CD4-positive, alpha-beta T cell treated with Interleukin-10 for 1 hour (primary cell): ENCODE measurements around the gene RBBP7.

Experiments used
- DNase-seq: peaks from one replicate; pipeline ENCODE4 v3.0.0-alpha.2; 2020

The RBBP7 gene

DNA sequence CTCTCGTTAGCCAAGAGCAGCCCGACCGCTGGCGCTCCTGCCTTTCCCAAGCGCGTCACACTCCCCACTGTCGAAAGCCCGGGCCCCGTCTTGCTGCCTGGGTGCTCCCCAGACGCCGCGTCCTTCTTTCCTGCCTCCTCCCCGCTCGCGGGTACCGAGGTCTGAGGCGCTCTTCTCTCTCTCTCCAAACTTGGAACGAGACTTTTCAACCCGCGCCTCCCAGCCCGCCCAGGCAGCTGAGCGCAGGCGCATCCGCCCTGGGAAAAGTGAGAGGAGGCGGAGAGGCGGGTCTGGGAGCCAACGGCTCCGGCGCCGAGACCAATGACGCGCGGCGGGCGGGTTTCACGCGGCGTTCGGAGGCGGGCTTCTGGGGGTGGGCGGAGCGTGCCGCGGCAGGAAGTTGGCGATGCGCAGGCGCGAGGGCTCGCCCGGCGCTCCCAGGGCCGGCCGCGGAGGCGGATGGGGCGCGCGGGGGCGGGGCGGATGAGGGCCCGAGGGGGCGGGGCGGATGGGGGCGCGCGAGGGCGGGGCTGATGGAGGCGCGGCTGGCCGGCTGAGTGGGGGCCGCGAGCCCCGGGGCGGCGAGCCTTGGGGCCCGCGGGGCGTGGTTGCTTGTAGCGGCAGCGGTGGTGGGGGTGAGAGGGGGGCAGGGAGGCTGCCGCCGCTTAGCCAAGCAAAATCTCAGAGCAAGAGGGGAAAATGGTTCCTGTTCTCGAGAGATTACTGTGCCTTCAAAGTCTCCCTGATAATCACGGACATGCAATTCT, at the start of gene RBBP7:
Gene RBBP7 (minus strand): TSS at position 268 of the 767 bp plus-strand sequence. CDS start 309 bp downstream, outside the sequence.
- DNase-seq, result peak; percentile 92

DNA sequence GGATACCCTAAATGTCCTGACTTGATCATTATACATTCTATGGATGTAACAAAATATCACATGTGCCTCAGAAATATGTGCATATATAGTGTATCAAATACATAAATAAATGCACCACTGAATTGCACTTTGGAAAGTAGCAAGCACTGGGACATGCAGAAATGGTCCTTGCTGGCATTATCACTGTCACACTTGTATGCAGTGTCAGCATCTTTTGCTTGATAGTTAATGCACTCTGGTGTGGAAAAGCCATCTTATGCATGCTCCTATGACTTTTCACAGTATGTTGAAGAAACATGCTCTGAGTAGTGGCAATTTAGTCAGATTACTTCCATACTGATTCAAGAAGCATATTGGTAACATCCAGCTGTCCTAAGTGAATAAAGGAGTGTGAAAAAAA, 48.8 kb upstream of the RBBP7 start:
- DNase-seq, result no peak

DNA sequence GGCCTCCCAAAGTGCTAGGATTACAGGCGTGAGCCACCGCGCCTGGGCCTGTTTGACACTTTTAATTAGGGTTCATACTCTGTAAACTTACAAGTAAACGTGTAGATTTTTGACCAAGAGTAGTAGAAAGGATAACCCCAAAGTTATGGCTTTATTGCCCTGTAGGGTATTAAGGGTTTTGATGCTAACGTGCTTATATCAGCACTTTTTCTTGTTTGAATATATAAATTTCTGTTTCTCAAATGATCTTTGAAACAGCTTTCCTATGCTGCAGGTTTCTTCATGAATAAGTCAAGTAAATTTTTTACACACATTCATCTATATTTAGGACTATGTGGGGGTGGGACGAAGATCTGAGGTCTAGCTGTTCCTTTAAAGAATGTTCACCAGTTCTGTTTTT, 47.0 kb upstream of the RBBP7 start:
- DNase-seq, result no peak

DNA sequence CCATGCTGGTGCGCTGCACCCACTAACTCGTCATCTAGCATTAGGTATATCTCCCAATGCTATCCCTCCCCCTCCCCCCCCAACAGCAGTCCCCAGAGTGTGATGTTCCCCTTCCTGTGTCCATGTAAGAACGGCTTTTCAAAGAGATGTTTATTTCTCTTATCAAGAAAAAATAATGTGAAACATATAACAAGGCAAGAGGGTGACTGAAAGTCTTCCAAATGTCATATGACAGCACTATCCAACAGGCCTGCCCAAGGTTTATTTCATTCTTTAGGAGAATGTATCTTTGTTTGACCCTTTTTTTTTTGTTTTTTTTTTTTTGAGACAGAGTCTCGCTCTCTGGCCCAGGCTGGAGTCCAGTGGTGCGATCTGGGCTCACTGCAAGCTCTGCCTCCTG, 46.4 kb upstream of the RBBP7 start:
- DNase-seq, result no peak

DNA sequence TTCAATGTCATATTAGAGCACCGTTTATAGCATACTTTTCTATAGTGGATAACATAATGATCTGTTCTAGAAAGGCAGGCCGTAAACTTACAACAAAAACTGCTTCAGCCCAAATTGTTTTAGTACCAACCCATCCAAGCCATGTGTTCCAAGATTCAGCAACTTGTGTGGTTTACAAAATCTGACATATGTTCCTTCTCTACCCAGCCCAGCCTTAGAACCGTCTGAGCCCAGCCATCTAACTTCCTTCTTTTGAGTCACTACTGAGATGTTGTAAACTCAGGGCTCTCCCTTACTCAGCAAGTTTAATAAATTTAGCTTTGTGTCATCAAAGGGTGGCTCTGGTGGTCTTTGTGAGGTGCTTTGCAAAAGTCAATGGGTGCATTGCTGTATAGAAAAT, 43.9 kb upstream of the RBBP7 start:
- DNase-seq, result no peak

DNA sequence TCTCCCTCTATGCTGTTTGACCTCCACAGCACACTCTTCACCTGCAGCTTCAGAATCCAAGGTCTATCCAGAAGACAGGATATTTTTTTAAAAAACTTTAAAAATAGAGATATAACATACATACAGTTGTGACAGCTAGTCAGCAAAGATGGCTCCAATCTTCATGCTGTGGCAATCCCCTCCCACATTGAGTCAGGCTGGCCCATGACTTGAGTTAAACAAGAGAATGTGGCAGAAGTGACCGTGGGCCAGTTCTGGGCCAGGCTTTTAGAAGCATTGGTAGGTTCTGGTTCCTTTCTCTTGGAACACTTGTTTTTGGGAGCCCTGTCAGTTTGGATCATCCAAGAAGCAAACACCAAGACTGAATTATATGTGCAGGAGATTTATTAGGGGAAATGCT, 40.2 kb upstream of the RBBP7 start:
- DNase-seq, result no peak

DNA sequence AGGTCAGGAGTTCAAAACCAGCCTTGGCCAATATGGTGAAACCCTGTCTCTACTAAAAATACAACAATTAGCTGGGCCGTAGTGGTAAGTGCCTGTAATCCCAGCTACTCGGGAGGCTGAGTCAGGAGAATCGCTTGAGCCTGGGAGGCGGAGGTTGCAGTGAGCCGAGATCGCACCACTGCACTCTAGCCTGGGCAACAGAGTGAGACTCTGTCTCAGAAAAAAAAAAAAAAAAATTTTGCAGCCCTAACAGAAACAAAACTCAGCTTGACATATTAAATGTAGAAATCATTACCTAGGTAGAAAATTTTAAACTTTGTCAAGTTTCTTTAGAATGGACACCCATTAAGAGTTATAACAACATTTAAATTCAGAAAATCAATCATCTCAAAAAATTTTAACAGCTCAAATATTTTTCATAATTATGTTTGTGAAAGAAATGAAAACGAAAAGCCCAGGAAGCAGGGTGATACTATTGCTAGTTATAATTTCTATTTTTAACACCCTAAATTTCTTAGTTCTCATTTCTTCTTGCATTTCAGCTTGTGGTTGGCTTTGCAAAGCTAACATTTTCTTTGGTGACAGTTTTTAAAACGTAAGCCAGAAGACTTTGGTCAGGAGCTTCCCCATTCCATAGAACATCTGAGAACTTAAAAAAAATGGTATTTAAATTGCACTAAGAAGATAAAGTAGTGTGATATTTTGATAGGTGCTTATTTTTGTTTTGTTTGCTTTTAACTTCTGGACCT, 33.3 kb upstream of the RBBP7 start:
- DNase-seq, result no peak

DNA sequence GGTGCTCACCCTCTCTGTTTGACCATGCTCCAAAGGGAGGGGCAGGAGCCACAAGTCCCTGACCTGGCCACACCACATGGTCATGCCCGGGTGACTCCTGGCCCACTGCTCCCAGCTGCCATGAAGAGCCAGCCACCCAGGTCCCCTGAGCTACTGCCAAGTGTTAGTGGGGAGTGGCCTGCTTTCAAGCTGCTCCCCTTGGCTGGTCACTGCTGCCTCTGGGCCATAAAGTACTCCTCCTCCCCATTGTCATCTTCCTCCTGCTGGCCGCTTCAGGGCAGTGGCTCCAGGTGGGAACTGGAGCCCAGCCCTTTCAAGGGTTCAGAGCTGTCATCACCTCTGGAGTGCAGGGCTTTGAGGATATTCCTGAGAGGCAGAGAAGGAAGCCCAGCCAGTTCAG, 27.3 kb upstream of the RBBP7 start:
- no peak for DNase-seq

DNA sequence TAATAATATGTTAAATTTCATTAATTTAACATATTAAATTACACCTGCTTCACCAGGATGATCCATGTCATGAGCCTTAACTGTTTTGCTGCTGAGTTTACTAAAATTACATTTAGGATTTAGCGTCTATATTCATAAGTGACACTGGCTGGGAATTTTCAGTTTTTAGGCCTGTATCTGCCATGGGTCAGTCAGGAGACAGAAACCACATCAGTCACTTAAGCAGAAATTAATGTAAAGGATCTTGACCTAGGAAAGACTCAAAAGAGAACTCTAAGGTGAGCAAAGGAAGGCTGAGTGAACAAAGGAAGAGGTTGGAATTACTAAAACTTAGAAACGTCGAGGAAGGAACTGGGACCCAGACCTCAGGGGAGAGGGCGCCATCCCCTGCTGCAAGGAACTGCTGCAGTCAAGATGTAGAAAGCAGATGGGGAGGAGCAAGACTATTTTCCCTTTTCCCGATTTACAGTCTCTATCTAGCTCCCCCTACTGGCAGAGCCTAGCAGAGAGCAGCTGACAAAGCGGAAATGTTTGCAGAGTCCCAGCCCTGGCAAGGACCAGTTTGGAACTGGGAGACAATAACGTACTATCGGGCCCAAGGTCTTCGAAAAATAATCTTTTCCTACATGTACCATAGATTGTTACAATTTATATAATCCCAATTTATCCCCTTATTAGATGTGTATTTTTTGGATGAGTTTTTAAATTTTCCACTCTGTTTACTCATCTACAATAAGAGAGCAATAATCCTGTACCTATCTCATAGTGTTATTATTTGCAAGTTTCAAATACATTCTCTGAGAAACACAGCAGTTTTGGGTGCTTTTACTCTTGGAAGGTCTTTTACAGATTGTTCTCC, 22.6 kb upstream of the RBBP7 start:
- DNase-seq, result peak; percentile 67

DNA sequence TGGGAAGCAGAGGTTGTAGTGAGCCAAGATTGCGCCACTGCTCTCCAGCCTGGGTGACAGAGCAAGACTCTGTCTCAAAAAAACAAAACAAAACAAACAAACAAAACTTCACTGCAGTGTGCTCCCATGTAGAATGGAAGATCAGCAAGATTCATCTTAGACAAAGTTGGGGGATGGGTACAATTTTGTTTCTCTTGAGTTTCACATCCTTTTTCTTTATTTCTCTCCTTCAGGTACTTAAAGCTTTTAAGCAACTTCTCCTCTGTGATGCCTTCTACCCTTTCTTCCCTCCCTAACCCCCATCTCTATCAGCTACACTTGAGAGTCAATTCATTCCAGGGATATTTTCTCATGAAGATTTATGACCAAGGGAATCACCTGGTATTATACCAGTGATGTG, 15.5 kb upstream of the RBBP7 start:
- DNase-seq, result no peak

DNA sequence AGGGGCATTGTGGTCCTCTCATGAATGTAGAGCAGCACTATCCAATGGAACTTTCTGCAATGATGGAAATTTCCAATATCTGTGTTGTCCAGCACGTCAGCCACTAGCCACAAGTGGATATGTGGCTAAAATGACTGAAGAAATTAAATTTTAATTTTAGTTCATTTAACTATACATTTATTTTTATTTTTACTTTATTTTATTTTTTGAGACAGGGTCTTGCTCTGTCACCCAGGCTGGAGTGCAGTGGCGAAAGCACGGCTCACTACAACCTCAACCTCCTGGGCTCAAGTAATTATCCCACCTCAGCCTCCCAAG, 13.3 kb upstream of the RBBP7 start:
- DNase-seq, result no peak

DNA sequence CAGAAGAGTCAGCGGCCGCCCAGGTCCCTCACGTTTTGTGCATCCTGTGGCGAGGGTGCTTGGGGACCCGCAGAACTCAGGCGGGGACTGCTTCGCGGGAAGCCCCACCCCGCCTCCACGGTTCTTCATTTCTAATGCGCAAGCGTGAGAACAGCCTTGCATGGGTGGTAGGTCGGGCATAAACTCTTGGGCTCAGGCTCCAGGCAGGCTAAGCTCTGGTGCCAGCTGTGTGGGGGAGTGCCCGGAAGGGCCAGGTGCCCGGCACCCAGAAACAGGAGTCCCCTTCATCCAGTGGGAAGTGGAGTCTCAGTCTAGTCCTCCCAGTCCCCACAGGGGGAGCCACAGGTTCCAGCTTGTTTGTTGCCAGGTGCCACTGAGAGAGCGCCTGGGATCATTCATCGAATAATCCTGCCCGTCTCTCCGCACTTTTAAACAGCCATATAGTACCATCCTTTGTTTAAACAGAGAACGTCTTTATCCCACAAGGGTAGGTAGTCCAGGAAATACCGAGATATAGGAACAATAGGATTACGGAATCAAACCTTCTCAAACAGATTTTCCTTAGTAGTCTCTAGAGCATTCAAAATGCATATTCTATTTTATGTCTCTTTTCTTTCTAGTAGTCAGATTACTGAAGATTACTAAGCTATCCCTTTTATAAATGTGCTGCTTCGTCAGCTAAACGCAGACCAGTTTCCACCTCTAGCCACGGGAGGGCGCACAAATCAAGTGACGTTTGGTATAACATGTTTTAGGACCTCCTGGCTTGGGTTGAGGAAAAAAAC, 12.7 kb upstream of the RBBP7 start:
- peak; percentile 71 for DNase-seq

DNA sequence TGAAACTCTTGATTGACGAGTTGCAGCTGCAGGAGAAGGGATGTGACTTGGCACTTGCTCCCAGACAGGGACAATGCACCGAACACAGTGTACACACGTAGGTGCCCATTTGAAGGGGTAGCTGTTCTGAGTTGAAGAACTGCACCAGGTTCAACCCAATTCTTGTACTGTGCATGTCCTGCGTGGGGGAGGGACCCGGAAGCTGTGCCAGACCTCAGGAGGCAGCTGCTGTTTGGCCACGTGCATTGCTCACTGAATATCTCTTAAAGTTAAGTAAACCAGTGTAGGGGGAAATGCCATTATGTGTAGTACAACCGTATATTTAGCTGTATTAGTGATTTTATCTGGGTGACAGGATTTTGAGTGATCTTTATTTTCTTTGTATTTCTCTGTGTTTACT, 12.0 kb upstream of the RBBP7 start:
- DNase-seq, result no peak

DNA sequence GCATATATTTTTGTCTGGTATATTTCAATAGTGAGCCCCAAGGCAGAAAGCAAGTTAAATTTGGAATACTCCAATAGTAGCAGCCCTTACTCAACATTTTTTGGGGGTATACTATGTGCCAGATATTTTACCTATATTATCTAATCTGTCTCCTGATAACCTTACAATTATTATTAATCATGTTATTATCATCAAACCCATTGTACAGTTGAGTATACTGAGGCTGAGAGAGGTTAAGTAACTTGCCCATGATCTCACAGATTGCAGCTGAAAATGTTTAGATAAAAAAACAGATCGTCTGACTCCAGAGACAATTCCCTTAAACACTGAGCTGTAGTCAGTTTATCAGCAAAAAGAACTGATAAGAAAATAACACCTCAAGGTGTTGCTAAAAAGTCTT, 6.5 kb upstream of the RBBP7 start:
- no peak for DNase-seq

DNA sequence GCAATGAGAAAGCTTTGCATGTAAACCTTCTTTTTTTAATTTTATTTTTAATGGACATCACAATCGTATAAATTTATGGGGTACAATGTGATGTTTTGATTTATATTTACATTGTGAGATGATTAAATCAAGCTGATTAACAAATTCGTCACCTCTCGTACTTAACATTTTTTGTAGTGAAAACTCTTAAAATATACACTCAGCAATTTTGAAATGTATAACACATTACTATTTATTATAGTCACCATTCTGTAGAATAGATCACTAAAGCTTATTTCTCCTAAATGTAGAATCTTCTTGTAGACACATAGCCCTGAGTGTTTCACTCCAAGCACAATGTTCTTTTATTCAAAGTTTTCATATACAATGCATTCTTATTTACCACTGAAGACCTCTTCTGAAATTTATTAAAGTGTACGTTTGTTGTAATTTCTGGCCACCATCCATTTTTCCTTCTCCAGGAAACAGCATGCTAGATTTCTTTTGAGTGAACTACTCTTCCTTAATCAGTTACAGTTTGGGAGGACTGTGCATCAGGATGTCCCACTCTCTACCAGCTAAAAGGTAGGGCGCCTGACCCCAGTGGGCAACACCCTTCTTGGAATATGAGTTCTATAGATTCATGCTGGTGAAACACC, 4.4 kb upstream of the RBBP7 start:
- no peak for DNase-seq

DNA sequence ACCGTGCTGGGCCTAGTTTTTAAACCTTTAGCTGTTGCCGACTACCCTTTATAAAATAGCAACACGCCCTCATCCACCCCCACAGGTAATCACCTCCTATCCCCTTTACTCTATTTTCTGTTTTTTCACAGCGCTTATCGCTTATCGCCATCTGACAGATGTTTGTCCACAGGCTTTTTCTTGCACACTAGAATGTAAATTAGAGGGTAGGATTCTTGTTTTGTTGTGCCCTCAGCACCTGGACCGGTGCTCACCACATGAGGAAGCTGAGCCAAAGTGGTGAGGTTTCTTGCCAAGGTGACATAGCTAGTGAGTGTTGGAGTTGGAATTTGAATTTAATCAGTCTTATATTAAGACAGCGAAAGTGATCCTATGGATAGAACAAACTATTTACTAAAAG, 2.9 kb upstream of the RBBP7 start:
- no peak for DNase-seq

DNA sequence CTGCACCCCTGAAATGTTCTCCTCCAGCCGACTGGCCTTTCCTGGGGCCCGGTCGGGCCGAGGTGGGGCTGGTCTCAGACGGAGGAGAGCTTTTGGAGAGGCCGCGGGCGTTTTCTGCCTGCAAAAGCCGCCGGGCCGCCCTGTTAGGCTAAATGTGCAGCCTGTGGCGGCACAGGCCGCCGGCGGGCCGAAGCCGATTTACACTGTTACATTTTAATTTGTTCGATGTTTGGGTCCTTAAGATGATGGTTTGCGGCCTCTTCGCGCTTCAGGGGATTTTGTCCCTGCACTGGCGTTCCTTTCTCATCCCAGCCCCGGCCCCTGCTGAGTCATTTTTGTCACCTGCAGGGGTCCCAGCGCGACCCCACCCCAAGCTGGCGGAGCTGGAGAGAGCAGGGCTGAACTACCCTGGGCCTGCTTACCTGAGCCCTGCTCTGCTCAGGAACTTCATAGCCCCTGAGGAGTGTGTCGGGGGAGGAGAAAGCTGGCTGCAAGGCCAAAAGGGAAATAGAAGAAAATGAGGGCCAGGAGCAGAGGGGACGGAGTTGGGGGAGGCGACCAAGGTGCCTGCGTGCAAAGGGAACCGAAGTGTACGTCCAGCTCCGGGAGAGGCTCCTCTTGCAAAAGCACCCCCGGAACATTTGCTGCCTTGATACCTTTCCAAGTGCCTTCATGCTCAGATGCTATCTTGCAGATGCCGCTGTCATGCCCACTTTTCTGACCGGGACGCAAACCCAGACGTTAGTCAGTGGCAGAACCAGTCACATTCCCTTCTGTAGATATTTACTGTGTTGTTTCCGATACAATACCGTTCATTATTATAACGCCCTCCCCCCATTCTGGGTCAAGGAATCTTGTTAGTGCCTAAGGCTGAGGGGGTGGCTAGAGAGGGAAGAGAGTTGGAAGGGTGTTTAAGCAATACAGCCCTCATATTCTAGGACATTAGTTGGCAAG, 977 bp upstream of the RBBP7 start:
- no peak for DNase-seq

DNA sequence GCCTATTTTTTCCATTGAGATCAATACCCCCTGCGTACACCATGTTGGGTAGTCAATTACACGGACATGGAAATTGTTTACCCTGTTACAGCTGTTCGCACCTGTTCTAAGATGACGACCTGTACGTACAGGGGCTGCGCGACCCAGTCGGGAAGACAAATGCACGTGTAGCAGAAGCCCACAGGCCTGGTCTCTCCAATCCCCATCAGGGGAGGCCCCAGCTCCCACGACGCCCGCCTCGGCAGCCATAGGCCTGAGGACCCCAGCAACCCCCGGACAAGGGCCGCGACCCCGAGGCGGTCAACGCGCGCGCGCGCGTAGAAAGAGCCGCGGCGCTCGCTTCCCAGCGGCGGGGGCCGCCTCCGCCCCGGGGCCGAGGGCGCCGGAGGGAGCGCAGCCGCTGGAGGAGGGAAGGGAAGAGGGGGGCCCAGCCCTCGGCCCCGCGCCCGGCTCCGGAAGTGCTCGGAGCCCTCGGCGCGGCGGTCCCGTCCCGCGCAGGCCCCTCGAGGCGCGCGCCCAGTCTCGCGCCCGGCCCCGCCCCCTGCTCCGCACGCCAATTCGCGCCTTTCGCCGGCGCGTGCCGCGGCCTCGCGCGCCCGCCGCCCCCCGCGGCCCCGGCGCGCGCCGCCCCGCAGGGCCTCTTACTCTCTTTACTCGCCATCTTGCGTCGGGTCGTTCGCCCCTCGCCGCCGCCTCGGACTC, 618 bp downstream of the RBBP7 start:
- peak; percentile 56 for DNase-seq

DNA sequence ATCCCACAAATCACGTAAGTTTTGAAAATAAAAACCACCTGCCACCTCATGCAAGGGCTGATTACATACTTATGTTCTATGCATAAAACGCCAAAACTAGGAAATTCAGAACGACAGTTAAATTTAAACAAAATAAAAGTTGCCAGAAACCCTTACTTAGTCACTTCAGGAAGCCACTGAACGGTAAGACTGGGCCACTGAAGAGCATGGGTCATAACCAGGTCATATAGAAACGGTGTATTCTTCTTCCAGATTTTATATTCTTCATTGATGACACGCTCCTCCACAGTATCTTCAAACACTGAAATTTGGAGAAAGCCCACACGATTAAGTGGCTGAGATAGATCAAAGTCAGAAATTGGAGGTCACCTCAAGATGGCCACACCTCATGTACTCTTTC, 1.2 kb downstream of the RBBP7 start:
- no peak for DNase-seq

DNA sequence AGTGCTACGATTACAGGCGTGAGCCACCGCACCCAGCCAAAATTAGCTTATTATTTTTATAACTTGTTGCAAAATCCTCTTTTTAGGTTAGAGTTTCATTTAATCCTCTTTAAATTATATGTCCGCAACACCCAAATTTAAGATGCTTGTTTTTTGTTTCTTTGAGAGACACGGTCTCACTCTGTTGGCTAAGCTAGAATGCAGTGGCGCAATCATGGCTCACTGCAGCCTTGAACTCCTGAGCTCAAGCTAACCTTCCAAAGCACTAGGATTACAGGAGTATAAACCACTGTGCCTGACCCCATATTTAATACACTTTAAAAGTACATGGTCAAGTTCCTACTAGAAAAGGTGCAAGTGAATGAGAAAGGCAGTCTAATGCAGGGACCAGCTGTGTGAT, 2.2 kb downstream of the RBBP7 start:
- no peak for DNase-seq

DNA sequence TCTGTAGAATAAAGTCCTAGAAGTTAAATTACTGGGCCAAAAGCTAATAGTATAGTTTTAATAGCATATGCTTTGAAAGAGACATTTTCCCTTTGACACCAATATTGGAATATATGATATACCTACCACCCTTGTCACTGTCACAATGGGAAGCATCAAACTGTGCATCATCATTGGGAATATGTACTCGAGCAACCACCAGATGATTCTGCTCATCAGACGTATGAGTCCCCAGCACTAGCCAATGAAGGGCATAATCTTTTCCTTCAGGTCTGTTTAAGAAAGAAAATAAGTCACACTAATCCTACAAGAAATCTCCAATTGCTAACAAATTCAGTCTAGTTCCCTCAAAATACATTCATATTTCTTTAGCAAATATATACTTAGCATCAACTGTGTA, 7.3 kb downstream of the RBBP7 start:
- DNase-seq, result no peak
